OCI-LY7 (cell line): Measurements from ENCODE around the gene TMEM52B. TPM values are rescaled to one million over a fixed set of nuclear protein-coding genes. Genes with fewer than 3 reads are reported as not detected.

Source experiments
- BruUV-seq: library from RNA; stranded (reverse); fragments of 400-500 nt; replicated peaks from 2 replicates; lab custom pipeline; 2021; lab: Mats Ljungman, UMichigan
- CTCF ChIA-PET: fragments of 300-600 bp; sonication (Branson Sonifier 250); formaldehyde crosslinking; loops from one replicate; lab custom pipeline; 2022; ENCODE audit warnings: antibody characterized with exemption; ENCODE audit not compliant: unreplicated experiment; lab: Charles Lee
- POLR2A ChIA-PET: fragments of 300-600 bp; sonication (Branson Sonifier 250); formaldehyde crosslinking; loops from one replicate; lab custom pipeline; 2022; ENCODE audit warnings: antibody characterized with exemption; lab: Charles Lee
- DNase-seq: peaks from one replicate; pipeline ENCODE4 v3.0.0-alpha.2; 2015; ENCODE audit warnings: low spot score
- H2AFZ ChIP-seq: fragments of 200-600 bp; sonication (generic), shearing (Covaris generic); 2 replicates; pipeline ENCODE4 v1.6.1; 2014; ENCODE audit warnings: mild to moderate bottlenecking, antibody characterized with exemption, low read length, moderate library complexity
- H3K27ac ChIP-seq: fragments of 200-600 bp; sonication (generic); 2 replicates; pipeline ENCODE4 v1.5.1; 2014; ENCODE audit warnings: mixed run types, low read depth, mild to moderate bottlenecking, moderate library complexity, low read length, inconsistent platforms; ENCODE audit not compliant: poor library complexity, severe bottlenecking
- H3K36me3 ChIP-seq: fragments of 200-600 bp; sonication (generic); 2 replicates; pipeline ENCODE4 v1.6.1; 2014; ENCODE audit warnings: mild to moderate bottlenecking, antibody characterized with exemption, low read length, moderate library complexity, mixed read lengths; ENCODE audit not compliant: insufficient read depth
- H3K4me1 ChIP-seq: fragments of 200-600 bp; sonication (generic); 2 replicates; pipeline ENCODE4 v1.5.1; 2014; ENCODE audit warnings: mild to moderate bottlenecking, low read length; ENCODE audit not compliant: insufficient read depth, poor library complexity, severe bottlenecking
- H3K4me2 ChIP-seq: fragments of 200-600 bp; sonication (generic); 2 replicates; pipeline ENCODE4 v1.6.1; 2014; ENCODE audit warnings: mild to moderate bottlenecking, low read length
- H3K4me3 ChIP-seq: fragments of 200-600 bp; sonication (generic); 2 replicates; pipeline ENCODE4 v1.5.1; 2014; ENCODE audit warnings: mild to moderate bottlenecking, low read depth, low read length; ENCODE audit not compliant: poor library complexity, severe bottlenecking
- H3K79me2 ChIP-seq: fragments of 200-600 bp; sonication (generic); 2 replicates; pipeline ENCODE4 v1.6.1; 2016; ENCODE audit warnings: low read depth, mild to moderate bottlenecking, low read length, moderate library complexity, mixed read lengths; ENCODE audit not compliant: insufficient read depth
- H3K9me2 ChIP-seq: fragments of 200-600 bp; sonication (generic); 2 replicates; pipeline ENCODE4 v1.6.1; 2016; ENCODE audit warnings: mild to moderate bottlenecking, low read length, mixed read lengths; ENCODE audit not compliant: insufficient read depth
- H3K9me3 ChIP-seq: fragments of 200-600 bp; sonication (generic); 2 replicates; pipeline ENCODE4 v1.6.1; 2014; ENCODE audit warnings: mild to moderate bottlenecking, mixed run types, low read length, mixed read lengths
- H4K20me1 ChIP-seq: fragments of 200-600 bp; sonication (generic); 2 replicates; pipeline ENCODE4 v1.6.1; 2014; ENCODE audit warnings: mild to moderate bottlenecking, antibody characterized with exemption, low read length, moderate library complexity, mixed read lengths; ENCODE audit not compliant: insufficient read depth
- CTCF ChIP-seq: fragments of 200-600 bp; sonication (generic); conservative IDR thresholded peaks from 2 replicates; pipeline ENCODE4 v1.5.1; 2014; ENCODE audit warnings: mild to moderate bottlenecking, antibody characterized with exemption, low read length, moderate library complexity, mixed read lengths
- EZH2phosphoT487 ChIP-seq: fragments of 200-600 bp; sonication (generic); IDR thresholded peaks from 2 replicates; pipeline ENCODE4 v1.6.1; 2018; ENCODE audit warnings: low read depth, borderline replicate concordance, mild to moderate bottlenecking, mixed run types, antibody characterized with exemption, low read length, moderate library complexity, mixed read lengths
- intact Hi-C: fragments of 100-400 bp; cut with micrococcal nuclease; formaldehyde crosslinking; loops from one replicate; pipeline ENCODE4 v1.10.0; 2022; ENCODE audit not compliant: unreplicated experiment
- total RNA-seq, 2 experiments: library from RNA; depleted of rRNA in 1 of 2; stranded (reverse); fragments of >200 nt in 1 of 2; shearing (Covaris generic) in 1 of 2; gene quantifications; 2 replicates each; pipeline ENCODE4 v1.2.3, GENCODE V29; 2014 to 2022

Gene TMEM52B
- total RNA-seq, 2 experiments from 2014 or later = 0.21 TPM; not detected in 1

- POLR2A ChIA-PET = interaction anchor here (1.3 to 2.5 kb wide), 3 partner anchors 8 to 18 kb away, joined by 3 to 14 read pairs (median 5); no protein-coding TSS in a partner anchor
- DNase-seq = no peak
- Histone ChIP-seq H4K20me1 (no peaks in the 10 kb centered on the region), H3K4me3 (no peak overlapping the region), H3K9me3 (no peaks in the 10 kb centered on the region), H3K79me2 (no peaks in the 10 kb centered on the region), H3K4me1 (peaks cover 49% of the 10 kb centered on the region), H3K4me2 (0 out of 2 replicates have a peak overlapping the region, but pooled peaks have one; percentile 4), H3K27ac (peak overlapping the region; percentile 44), H2AFZ (peak overlapping the region; percentile 1; the same call in 1 of the 2 replicates), H3K36me3 (no peaks in the 10 kb centered on the region), H3K9me2 (no peaks in the 10 kb centered on the region)
- intact Hi-C loops = no loop called here
- TF ChIP-seq CTCF (no peak), EZH2phosphoT487 (no peak)
- BruUV-seq = no TSS peak
- CTCF ChIA-PET = no interaction called here
These were observed 26.5 kb downstream of the TMEM52B start for GRCh38 chr12:10205220-10205807.

GRCh38 chr12:10207136-10207535 is 28.3 kb downstream of the TMEM52B start:
- CTCF ChIA-PET = no interaction called here
- Histone ChIP-seq H3K79me2 (no peaks in the 10 kb centered on the region), H3K36me3 (no peaks in the 10 kb centered on the region), H3K9me2 (no peaks in the 10 kb centered on the region), H4K20me1 (no peaks in the 10 kb centered on the region), H2AFZ (no peak overlapping the region), H3K4me2 (no peak overlapping the region), H3K9me3 (no peaks in the 10 kb centered on the region), H3K27ac (no peak overlapping the region), H3K4me1 (peaks cover 39% of the 10 kb centered on the region), H3K4me3 (no peak overlapping the region)
- intact Hi-C loops = no loop called here
- TF ChIP-seq EZH2phosphoT487 (no peak), CTCF (no peak)
- no peak for DNase-seq
- BruUV-seq = no TSS peak
- POLR2A ChIA-PET = interaction anchor here (1.0 to 2.4 kb wide), 2 partner anchors 10 to 12 kb away, joined by 3 to 7 read pairs; no protein-coding TSS in a partner anchor

GRCh38 chr12:10210225-10210624 is 31.4 kb downstream of the TMEM52B start:
- Histone ChIP-seq H3K27ac (no peak overlapping the region), H3K9me2 (no peaks in the 10 kb centered on the region), H4K20me1 (no peaks in the 10 kb centered on the region), H3K4me3 (no peak overlapping the region), H3K79me2 (peaks cover 25% of the 10 kb centered on the region), H3K36me3 (peaks cover 10% of the 10 kb centered on the region; the same call in 1 of the 2 replicates), H3K9me3 (no peaks in the 10 kb centered on the region), H3K4me2 (no peak overlapping the region), H3K4me1 (peaks cover 21% of the 10 kb centered on the region), H2AFZ (no peak overlapping the region)
- no TSS peak for BruUV-seq
- TF ChIP-seq CTCF (no peak), EZH2phosphoT487 (no peak)
- CTCF ChIA-PET = no interaction called here
- POLR2A ChIA-PET = interaction anchor here (0.6 to 2.4 kb wide), 7 partner anchors 9 to 74 kb away, joined by 3 to 7 read pairs (median 3); no protein-coding TSS in a partner anchor
- no peak for DNase-seq
- intact Hi-C loops = loop anchor here (5.0 kb wide), 1 partner anchor 1812 kb away; no protein-coding TSS in a partner anchor
